NOMO-1 treated with dmso at 0.1 percent for 144 hours (cell line): Measurements from ENCODE around the gene EFCAB13.
"Not testable (repeated sequence)": the region's sequence is repeated elsewhere in the genome, so short reads cannot be mapped to it uniquely, and the experiment has no call there.

Source experiments
- DNase-seq: peaks from one replicate; lab custom pipeline; 2025; ENCODE audit not compliant: unreplicated experiment; lab: John Stamatoyannopoulos, UW

Gene EFCAB13

DNA sequence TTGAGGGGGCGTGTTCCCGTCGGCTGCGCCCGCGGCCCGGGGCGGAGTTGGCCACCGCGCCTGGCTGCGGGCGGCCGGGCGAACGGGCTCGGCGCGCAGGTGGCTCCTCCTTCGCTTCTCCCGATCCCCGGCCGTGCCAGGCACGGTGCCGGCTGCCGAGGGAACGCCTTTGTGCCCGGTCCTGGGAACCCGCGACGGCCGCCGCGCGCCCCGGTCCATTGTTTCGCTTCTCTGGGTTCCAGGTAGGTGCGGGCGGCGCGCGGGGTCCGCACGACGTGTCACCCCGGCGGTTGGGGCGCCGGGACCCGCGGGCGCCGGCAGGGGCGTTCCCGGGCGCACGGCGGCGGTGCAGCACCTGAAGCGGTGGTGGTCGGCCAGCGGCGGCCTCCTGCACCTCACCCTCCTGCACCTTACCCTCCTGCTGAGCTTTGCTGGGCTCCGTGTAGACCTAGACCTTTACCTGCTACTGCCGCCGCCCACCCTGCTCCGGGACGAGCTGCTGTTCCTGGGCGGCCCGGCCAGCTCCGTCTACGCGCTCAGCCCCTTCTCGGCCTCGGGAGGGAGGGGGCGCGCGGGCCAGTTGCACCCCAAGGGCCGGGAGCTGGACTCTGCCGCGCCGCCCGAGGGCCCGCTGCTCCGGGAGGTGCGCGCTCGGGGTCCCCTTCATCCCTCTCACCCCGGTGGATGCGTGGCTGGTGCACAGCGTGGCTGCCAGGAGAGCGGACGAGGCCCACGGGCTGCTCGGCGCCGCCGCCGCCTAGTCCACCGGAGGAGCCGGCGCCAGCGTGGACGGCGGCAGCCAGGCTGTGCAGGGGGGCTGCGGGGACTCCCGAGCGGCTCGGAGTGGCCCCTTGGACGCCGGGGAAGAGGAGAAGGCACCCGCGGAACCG lies 99.9 kb downstream of the EFCAB13 start:
- no peak for DNase-seq

DNA sequence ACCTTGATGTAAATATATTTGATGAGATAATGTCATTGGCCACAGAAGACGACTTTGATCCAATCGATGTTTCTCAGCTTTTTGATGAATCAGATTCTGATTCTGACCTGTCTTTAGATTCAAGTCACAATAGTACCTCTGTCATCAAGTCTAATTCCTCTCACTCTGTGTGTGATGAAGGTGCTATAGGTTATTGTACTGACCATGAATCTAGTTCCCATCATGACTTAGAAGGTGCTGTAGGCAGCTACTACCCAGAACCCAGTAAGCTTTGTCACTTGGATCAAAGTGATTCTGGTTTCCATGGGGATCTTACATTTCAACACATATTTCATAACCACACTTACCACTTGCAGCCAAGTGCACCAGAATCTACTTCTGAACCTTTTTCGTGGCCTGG lies 101.5 kb downstream of the EFCAB13 start:
- not testable (repeated sequence) for DNase-seq

DNA sequence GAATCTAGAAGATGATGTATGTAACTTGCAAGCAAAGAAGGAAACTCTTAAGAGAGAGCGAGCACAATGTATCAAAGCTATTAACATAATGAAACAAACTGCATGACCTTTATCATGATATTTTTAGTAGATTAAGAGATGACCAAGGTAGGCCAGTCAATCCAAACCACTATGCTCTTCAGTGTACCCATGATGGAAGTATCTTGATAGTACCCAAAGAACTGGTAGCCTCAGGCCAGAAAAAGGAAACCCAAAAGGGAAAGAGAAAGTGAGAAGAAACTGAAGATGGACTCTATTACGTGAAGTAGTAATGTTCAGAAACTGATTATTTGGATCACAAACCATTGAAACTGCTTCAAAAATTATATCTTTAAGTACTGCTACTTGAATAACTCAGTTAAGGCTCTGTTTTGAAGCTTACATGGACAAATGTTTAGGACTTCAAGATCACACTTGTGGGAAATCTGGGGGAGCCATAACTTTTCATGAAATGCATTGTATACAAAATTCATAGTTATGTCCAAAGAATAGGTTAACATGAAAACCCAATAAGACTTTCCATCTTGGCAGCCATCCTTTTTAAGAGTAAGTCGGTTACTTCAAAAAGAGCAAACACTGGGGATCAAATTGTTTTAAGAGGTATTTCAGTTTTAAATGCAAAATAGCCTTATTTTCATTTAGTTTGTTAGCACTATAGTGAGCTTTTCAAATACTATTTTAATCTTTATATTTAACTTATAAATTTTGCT lies 102.3 kb downstream of the EFCAB13 start:
- DNase-seq, result not testable (repeated sequence)

DNA sequence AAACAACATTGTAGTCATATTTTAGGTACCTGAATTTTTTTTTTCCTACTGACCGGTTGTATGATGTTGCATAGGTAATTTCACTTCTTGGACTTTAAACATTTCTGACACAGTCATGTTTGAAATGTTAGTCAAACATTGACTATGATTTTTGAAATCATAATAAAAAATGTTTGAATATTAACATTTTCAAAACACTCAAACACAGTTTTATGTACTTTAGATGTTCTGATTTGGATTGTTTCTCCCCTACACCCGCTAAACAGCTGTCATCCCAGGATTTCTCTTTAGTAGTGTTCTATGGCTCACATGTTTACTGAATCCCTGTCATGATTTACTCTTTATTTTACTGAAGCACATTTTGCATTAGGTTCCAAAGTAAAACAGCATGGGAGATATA lies 104.2 kb downstream of the EFCAB13 start:
- DNase-seq, result no peak

DNA sequence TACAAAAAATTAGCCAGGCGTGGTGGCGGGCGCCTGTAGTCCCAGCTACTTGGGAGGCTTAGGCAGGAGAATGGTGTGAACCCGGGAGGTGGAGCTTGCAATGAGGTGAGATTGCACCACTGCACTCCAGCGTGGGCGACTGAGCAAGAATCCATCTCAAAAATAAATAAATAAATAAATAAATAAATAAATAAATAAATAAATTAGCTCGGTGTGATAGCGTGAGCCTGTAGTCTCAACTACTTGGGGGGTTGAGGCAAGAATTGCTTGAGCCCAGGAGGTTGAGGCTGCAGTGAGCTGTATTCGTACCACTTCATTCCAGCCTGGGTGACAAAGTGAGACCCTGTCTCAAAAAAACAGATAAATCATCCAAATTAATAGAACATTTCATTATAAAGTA lies 108.5 kb downstream of the EFCAB13 start:
- DNase-seq, result not testable (repeated sequence)

DNA sequence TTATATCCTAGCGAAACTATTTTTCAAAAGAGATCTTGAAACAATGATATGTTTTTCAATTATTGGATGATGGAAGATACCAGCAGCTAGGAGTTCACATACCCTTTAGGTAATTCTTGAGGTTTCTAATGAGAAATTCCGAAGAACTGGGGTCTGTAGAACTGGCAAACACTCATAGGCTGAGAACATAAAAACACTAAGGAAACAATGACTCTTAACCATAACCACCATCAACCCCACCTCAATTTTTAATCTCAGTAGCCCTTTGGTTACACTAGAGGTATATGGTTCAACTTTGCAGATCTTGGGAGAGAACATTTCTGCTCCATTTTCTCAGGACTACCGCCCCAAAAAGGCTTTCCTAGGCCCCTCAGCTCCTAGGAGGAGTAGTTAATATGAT lies 141.4 kb downstream of the EFCAB13 start:
- no peak for DNase-seq

DNA sequence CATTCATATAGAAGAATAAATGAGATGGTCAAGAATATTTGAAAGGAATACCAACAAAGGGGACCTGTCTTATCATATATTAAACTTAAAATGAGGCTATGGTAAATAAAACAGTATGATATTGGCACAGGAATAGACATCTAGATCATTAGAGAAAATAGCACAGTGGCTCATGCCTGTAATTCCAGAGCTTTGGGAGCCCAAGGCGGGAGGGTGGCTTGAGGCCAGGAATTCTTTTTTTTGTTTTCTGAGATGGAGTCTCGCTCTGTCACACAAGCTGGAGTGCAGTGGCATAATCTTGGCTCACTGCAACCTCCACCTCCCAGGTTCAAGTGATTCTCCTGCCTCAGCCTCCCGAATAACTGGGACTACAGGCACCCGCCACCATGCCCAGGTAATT lies 143.2 kb downstream of the EFCAB13 start:
- not testable (repeated sequence) for DNase-seq

DNA sequence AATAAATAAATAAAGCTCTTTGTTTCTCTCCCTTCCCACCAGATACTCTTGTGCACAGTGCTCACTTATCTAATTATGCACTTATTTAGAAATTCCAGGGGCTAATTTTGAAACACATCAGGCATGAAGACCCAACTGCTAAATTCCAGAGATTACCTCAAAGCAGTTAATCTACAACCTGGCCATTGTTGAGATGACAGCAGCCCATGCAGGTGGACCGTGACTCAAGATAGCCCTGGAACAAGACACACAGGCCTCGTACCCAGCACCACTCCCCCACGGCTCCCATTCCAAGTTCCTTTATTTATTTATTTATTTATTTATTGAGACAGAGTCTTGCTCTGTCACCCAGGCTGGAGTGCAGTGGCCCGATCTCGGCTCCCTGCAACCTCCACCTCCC lies 147.1 kb downstream of the EFCAB13 start:
- no peak for DNase-seq

DNA sequence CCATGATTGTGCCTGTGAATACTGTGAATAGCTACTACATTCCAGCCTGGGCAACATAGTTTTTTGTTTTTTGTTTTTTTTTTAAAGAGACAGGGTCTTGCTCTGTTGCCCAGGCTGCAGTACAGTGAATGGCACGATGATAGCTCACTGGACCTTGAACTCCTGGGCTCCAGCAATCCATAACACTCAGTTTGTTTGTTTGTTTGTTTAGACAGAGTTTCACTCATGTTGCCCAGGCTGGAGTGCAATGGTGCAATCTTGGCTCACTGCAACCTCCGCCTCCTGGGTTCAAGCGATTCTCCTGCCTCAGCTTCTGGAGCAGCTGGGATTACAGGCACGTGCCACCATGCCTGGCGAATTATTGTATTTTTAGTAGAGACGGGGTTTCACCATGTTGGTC lies 148.3 kb downstream of the EFCAB13 start:
- DNase-seq, result not testable (repeated sequence)
